Measurements from ENCODE around the gene APOL6.
"Not testable (repeated sequence)": the region's sequence is repeated elsewhere in the genome, so short reads cannot be mapped to it uniquely, and the experiment has no call there.

Gene APOL6

DNA sequence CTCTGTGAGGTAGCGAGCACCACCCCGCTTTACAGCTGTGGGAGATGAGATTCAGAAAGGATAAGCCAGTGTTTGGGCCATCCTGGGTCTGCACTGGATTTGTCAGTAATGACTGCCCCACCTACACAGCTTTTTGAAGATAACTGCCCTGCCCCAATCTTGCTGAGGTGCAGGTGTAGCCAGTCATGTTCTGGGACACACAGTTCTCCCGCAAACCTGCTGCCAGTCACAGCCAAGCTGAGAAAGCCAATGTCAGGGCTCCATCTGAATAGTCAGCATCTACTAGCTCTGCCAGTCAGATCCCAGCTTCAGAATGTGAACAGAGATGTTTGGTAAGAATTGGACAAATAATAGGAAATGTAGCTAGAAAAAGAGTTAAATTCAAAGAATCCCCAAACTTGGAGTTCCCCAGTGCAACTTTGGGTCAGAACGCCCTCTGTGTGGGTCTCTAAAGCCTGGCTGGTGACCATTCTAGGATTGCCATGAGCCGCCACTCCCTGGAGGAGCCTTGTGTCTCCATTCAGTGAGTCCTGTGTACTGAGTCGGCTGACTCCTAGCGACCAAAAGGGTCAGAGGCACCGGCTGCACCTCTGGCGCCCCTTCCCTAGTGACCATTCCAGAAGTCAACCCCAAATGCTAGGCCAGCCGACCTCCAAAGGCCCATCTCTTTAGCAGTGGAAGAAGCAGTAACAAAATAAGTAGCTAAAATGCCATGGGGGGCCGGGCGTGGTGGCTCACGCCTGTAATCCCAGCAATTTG is 28.7 kb upstream of the APOL6 start:
- Histone ChIP-seq H3K4me3 (ENCODE audit: low read length) (no peak overlapping the region), H3K27me3 (replicated peaks; ENCODE audit: control insufficient read depth, insufficient read depth, low read length) (no peaks in the 10 kb centered on the region), H3K36me3 (ENCODE audit: control insufficient read depth, insufficient read depth, low read length, severe bottlenecking) (no peaks in the 10 kb centered on the region)

DNA sequence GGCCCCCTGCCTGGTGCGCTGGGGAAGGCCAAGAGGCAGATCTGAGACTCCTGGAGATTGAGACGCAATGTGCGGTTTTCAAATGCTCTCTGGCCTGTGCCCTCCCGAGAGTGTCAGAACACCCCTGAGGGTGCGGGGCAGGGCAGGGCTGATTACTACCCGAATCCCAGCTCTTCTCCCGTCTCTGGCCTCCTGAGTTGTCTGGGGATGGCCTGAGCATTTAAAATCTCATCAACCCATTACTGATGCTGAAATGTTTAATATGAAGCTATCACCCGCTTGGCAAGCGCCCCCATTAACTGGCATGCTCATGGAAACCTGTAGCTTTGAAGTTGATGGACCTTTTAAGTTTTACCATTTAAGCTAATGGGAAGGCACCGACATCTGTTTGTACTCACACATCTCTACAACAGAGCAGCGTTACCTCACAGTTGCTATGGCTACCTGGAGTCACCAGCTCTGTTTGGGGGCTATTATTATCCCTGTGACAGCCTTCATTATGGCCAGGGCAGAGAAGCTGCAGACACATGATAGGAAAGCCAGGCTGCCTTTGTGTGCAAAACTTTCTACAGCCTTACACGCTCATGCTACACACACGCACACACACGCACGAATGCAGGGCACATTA is 27.5 kb upstream of the APOL6 start:
- no peak overlapping the region for H3K9ac ChIP-seq (ENCODE audit: low read length)
- no peak overlapping the region for H3K4me3 ChIP-seq (ENCODE audit: low read length)
- H3K9me3 ChIP-seq (ENCODE audit: control insufficient read depth, low read length), result no peaks in the 10 kb centered on the region
- no peaks in the 10 kb centered on the region for H3K36me3 ChIP-seq (ENCODE audit: control insufficient read depth, insufficient read depth, low read length, severe bottlenecking)
- H3K27me3 ChIP-seq (replicated peaks; ENCODE audit: control insufficient read depth, insufficient read depth, low read length), result no peaks in the 10 kb centered on the region
- peaks cover 20% of the 10 kb centered on the region for H3K4me1 ChIP-seq (ENCODE audit: control insufficient read depth, insufficient read depth, low read length)
- no peak for DNase-seq (ENCODE audit: low read depth)

More for the DNA sequence above, 28.7 kb upstream of the APOL6 start:
- H3K4me1 ChIP-seq (ENCODE audit: control insufficient read depth, insufficient read depth, low read length), result peaks cover 27% of the 10 kb centered on the region
- H3K9ac ChIP-seq (ENCODE audit: low read length), result no peak overlapping the region
- H3K9me3 ChIP-seq (ENCODE audit: control insufficient read depth, low read length), result no peaks in the 10 kb centered on the region
- DNase-seq (ENCODE audit: low read depth), result no peak

DNA sequence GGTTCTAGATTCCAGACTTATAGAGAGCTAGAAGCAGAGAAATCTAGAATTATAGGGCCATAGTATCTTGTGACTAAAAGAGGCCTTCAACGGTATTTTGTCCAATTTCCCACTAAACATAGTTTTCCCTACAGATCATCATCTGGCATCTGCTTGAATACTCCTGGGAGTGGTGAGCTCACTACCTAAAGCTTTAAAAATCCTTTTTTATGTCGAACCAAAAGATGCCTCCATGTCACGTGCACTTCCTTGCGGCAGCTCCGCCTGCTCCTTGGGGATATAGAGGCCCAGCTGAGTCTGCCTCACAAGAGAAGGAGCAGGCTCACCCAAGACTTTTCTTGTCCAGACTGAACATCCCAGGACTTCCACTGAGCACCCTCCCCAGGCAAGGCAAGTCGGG is 26.8 kb upstream of the APOL6 start:
- no peak for DNase-seq (ENCODE audit: low read depth)
- H3K9me3 ChIP-seq (ENCODE audit: control insufficient read depth, low read length), result no peaks in the 10 kb centered on the region
- peak overlapping the region; percentile 14 for H3K9ac ChIP-seq (ENCODE audit: low read length)

DNA sequence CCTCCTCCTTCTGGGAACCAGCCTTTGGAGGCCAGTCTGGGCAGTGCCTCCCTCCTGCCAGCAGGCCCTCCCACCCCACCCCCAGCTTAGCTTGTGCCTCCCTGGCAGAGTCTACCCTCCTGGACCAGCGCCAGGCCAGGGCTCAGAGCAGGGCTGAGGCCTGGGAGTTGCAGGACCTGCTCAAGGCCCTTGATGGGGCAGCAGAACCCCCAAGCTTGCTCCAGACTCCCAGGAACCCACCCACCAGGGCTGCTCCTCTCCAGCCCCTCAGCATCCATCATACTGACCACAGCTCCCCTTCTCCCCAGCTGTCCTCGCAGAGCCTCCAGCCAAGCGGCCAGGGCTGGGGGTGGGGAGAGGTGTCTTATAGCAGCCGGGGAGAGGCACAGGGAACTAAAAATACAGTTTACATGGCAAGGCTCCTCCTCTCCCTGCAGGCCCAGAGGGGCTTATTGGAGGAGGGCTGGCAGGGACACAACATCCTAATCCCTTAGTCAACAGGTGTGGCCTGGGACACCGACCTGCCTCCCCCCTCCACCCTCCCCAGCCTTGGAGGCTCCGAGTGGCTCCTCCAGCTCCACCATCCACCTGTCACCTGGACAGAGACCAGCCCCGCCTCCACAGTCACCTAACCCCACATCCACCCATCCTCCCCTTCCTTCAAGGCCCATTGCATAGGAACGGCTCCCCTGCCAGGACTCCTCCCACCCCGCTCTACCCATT is 25.9 kb upstream of the APOL6 start:
- Histone ChIP-seq H3K9ac (ENCODE audit: low read length) (peak overlapping the region; percentile 5), H3K27me3 (replicated peaks; ENCODE audit: control insufficient read depth, insufficient read depth, low read length) (no peaks in the 10 kb centered on the region), H3K4me3 (ENCODE audit: low read length) (no peak overlapping the region), H3K9me3 (ENCODE audit: control insufficient read depth, low read length) (no peaks in the 10 kb centered on the region), H3K36me3 (ENCODE audit: control insufficient read depth, insufficient read depth, low read length, severe bottlenecking) (no peaks in the 10 kb centered on the region), H3K4me1 (ENCODE audit: control insufficient read depth, insufficient read depth, low read length) (peaks cover 20% of the 10 kb centered on the region)
- no peak for DNase-seq (ENCODE audit: low read depth)

More for the DNA sequence above, 26.8 kb upstream of the APOL6 start:
- Histone ChIP-seq H3K27me3 (replicated peaks; ENCODE audit: control insufficient read depth, insufficient read depth, low read length) (no peaks in the 10 kb centered on the region), H3K36me3 (ENCODE audit: control insufficient read depth, insufficient read depth, low read length, severe bottlenecking) (no peaks in the 10 kb centered on the region), H3K4me3 (ENCODE audit: low read length) (no peak overlapping the region), H3K4me1 (ENCODE audit: control insufficient read depth, insufficient read depth, low read length) (peaks cover 20% of the 10 kb centered on the region)

DNA sequence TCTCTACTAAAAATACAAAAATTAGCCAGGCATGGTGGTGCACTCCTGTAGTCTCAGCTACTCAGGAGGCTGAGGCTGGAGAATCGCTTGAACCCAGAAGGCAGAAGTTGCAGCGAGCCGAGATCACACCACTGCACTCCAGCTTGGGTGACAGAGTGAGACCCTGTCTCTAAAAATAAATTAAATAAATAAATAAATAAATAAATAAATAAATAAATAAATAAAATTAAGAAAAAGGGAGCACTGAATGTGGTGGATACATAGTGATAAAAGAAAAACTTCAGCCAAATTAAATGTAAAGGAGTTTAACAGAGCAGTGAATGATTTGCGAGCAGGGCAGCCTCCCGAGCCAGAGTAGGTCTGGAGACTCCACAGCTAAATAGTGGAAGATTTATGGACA is 24.4 kb upstream of the APOL6 start:
- DNase-seq (ENCODE audit: low read depth); H3K9me3 ChIP-seq (ENCODE audit: control insufficient read depth, low read length); H3K27me3 ChIP-seq (replicated peaks; ENCODE audit: control insufficient read depth, insufficient read depth, low read length); H3K36me3 ChIP-seq (ENCODE audit: control insufficient read depth, insufficient read depth, low read length, severe bottlenecking); H3K9ac ChIP-seq (ENCODE audit: low read length); H3K4me3 ChIP-seq (ENCODE audit: low read length): not testable (repeated sequence)
- H3K4me1 ChIP-seq (ENCODE audit: control insufficient read depth, insufficient read depth, low read length), result peaks cover 26% of the 10 kb centered on the region

DNA sequence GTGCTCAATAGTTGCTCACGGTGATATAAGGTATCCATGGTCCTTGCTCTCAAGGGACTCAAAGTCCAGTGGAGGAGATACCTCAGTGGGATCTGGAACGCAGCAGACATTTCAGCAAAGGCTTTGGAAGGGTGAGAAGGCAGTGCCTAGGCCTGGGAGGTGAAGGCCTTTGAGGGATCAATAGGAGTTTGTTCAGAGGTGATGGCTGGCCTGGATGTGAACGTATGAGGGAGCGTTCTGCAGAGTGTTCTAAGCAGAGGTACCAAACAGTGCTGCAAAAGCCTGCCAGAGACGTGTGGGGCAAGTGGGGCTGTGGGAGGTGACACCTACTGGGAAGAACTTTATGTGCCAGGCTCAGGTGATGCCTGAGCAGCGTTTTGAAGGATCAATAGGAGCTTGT is 23.7 kb upstream of the APOL6 start:
- H3K4me3 ChIP-seq (ENCODE audit: low read length), result no peak overlapping the region
- no peaks in the 10 kb centered on the region for H3K27me3 ChIP-seq (replicated peaks; ENCODE audit: control insufficient read depth, insufficient read depth, low read length)
- no peaks in the 10 kb centered on the region for H3K36me3 ChIP-seq (ENCODE audit: control insufficient read depth, insufficient read depth, low read length, severe bottlenecking)
- peaks cover 33% of the 10 kb centered on the region for H3K4me1 ChIP-seq (ENCODE audit: control insufficient read depth, insufficient read depth, low read length)
- H3K9ac ChIP-seq (ENCODE audit: low read length), result no peak overlapping the region
- no peaks in the 10 kb centered on the region for H3K9me3 ChIP-seq (ENCODE audit: control insufficient read depth, low read length)
- DNase-seq (ENCODE audit: low read depth), result no peak

DNA sequence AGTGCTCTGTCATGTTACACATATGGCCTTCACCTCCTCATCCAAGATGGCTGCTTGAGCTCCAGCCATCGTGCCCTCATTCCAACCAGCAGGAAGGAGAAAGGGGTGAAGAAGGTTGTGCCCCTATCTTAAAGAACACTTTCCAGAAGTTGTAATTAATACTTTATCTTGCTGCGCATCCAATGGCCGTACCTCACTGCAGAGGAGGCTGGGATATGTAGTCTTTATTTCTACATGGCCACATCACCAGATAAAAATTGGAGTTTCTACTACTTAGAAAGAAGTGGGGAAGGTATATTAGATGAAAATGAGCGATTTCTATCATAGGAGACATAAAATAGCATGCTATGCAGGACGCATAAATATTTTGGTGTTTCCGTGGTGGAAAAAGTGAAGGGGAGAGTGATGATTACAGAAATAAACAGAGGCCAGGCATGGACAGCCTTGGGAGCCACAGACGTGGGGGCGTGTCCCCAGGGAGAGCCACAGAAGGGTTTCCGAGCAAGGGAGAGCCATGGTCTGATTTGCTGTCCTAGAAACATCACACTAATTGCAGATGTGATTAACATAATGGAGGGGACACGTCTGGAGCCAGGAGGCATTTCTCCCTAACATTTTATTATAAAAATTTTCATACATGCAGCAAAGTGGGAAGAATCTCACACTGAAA is 22.3 kb upstream of the APOL6 start:
- Histone ChIP-seq H3K9me3 (ENCODE audit: control insufficient read depth, low read length) (no peaks in the 10 kb centered on the region), H3K4me1 (ENCODE audit: control insufficient read depth, insufficient read depth, low read length) (peaks cover 35% of the 10 kb centered on the region), H3K36me3 (ENCODE audit: control insufficient read depth, insufficient read depth, low read length, severe bottlenecking) (no peaks in the 10 kb centered on the region), H3K27me3 (replicated peaks; ENCODE audit: control insufficient read depth, insufficient read depth, low read length) (no peaks in the 10 kb centered on the region), H3K9ac (ENCODE audit: low read length) (no peak overlapping the region), H3K4me3 (ENCODE audit: low read length) (no peak overlapping the region)
- DNase-seq (ENCODE audit: low read depth), result no peak

DNA sequence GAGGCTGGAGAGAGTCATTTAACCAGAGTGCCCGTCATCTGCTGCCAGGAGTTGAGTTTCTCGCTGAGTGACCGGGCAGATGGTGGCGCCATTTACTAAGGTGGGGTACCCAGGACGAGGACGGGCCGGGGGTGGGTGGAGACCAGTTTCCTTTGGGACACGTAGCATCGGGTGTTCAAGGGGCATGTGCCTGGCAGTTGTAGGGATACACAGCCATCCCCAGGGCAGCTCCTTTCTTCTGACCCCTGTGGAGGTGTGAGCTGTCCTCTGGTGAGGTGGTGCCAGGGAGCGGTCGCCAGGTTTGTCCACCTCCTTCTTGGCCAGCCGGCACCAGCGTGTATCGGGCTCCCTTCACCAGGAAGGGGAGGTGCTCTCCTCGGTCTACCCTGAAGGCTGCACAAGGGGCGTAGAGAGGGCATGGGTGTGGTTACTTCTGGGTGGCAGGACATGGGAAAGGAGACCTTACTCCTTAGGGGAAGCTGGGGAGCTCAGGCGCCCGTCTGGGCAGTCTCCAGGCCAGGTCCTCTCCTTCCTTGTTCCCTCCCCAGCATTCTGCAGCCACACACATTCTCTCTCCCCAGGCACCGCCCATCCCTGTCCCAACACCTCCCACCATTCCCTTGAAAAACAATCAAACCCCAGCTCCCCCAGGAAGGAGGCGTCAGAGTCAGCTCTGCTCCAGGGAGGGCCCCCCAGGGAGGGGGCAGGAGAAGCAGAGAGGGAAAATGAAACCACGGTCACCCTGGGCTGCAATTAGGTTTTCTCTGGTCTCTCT is 20.8 kb upstream of the APOL6 start:
- peak; percentile 91 for DNase-seq (ENCODE audit: low read depth)
- peak overlapping the region; percentile 87 for H3K4me3 ChIP-seq (ENCODE audit: low read length)
- no peaks in the 10 kb centered on the region for H3K9me3 ChIP-seq (ENCODE audit: control insufficient read depth, low read length)
- H3K4me1 ChIP-seq (ENCODE audit: control insufficient read depth, insufficient read depth, low read length), result peaks cover 22% of the 10 kb centered on the region
- H3K27me3 ChIP-seq (replicated peaks; ENCODE audit: control insufficient read depth, insufficient read depth, low read length), result no peaks in the 10 kb centered on the region
- peak overlapping the region; percentile 92 for H3K9ac ChIP-seq (ENCODE audit: low read length)
- H3K36me3 ChIP-seq (ENCODE audit: control insufficient read depth, insufficient read depth, low read length, severe bottlenecking), result no peaks in the 10 kb centered on the region

DNA sequence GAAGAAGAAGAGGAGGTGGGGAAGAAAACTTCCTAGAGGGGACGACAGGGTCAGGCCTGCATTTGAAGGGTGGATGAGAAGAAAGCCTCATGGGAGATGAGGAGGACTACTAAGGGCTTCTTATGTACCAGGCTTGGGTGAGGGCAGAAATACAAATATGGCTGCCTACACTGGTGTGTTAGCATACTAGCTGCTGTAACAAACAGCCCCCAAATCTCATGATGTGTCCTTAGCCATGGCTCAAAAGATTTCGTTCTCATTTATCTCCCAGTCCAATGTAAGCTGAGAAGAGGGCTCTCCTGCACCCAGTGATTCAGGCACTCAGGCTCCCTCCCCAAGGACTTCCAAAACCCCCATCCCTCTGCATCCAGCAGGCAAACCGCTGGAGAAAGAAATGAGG is 19.5 kb upstream of the APOL6 start:
- no peaks in the 10 kb centered on the region for H3K27me3 ChIP-seq (replicated peaks; ENCODE audit: control insufficient read depth, insufficient read depth, low read length)

DNA sequence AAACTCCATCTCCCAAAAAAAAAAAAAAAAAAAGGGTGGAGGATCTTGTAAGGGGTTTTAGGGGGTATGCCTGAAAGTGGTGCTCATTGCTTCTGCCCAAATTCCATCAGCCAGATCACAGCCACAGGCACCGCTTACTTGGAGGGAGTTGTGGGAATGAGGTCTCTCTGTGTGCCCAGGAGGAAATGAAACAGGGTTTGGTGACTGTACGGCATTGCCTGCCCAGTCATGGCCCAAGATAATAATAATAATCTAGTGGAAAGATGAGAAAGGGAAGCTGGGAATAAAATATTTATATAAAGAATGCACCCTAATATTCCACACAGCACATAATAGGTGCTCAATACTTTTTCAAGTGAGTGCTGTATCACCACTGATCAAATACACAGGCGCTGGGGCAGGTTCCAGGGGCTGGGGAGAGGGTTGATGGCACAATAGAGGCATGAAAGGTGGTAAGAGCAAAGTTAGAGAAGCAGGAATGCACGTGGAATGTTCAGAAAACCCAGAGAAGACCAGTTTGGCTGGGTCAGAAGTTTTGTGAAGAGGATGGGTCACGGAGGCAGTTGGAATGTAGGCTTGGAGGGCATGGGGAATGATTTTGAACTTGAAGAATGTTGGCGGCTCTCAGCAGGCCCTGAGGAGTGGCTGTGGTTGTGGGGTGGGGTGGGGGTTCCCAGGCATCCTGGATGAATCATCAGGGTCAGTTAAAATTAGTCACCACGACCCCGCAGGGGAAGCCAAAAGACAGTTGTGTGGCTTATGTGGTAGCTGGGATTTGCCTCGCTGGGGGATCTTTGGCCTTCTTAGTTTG is 18.6 kb upstream of the APOL6 start:
- no peaks in the 10 kb centered on the region for H3K9me3 ChIP-seq (ENCODE audit: control insufficient read depth, low read length)
- peaks cover 15% of the 10 kb centered on the region for H3K4me1 ChIP-seq (ENCODE audit: control insufficient read depth, insufficient read depth, low read length)
- no peaks in the 10 kb centered on the region for H3K36me3 ChIP-seq (ENCODE audit: control insufficient read depth, insufficient read depth, low read length, severe bottlenecking)
- peak overlapping the region; percentile 60 for H3K9ac ChIP-seq (ENCODE audit: low read length)
- DNase-seq (ENCODE audit: low read depth), result peak; percentile 97
- peak overlapping the region; percentile 28 for H3K4me3 ChIP-seq (ENCODE audit: low read length)
- H3K27me3 ChIP-seq (replicated peaks; ENCODE audit: control insufficient read depth, insufficient read depth, low read length), result no peaks in the 10 kb centered on the region

More for the DNA sequence above, 19.5 kb upstream of the APOL6 start:
- Histone ChIP-seq H3K36me3 (ENCODE audit: control insufficient read depth, insufficient read depth, low read length, severe bottlenecking) (no peaks in the 10 kb centered on the region), H3K9me3 (ENCODE audit: control insufficient read depth, low read length) (no peaks in the 10 kb centered on the region), H3K9ac (ENCODE audit: low read length) (peak overlapping the region; percentile 60), H3K4me3 (ENCODE audit: low read length) (no peak overlapping the region), H3K4me1 (ENCODE audit: control insufficient read depth, insufficient read depth, low read length) (peaks cover 15% of the 10 kb centered on the region)
- DNase-seq (ENCODE audit: low read depth), result no peak
